GM12873 (cell line): ENCODE results near the gene BAG3.

Experiments used
- TF ChIP-seq, protein P1 (sequence below): IDR thresholded peaks from 2 replicates; pipeline ENCODE4 v1.5.1; 2012; ENCODE audit warnings: low read depth, mild to moderate bottlenecking, moderate library complexity, low read length, control low read depth; ENCODE audit not compliant: insufficient read depth; ENCODE audit errors: missing control alignments

Gene BAG3

DNA sequence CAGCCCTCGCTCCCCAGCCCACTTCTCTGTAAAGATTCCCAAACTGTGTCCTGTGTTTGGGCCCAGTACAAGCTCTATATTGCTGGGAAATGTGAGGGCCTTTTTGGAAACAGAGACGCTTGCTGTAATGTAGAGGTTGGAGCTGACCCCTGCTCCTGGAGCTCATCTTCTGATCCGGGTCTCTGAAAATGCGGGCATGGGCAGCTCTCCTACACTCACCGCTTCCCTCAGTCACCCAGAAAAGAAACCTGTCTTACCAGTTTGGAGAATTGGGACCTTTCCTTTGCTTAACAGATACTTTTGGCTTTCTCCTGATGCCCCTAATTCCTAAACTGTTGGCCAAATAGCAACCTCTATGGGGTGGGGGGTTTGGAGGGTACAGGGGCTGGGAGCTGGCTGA lies 18.2 kb downstream of the BAG3 start:
- TF ChIP-seq, protein P1, sequence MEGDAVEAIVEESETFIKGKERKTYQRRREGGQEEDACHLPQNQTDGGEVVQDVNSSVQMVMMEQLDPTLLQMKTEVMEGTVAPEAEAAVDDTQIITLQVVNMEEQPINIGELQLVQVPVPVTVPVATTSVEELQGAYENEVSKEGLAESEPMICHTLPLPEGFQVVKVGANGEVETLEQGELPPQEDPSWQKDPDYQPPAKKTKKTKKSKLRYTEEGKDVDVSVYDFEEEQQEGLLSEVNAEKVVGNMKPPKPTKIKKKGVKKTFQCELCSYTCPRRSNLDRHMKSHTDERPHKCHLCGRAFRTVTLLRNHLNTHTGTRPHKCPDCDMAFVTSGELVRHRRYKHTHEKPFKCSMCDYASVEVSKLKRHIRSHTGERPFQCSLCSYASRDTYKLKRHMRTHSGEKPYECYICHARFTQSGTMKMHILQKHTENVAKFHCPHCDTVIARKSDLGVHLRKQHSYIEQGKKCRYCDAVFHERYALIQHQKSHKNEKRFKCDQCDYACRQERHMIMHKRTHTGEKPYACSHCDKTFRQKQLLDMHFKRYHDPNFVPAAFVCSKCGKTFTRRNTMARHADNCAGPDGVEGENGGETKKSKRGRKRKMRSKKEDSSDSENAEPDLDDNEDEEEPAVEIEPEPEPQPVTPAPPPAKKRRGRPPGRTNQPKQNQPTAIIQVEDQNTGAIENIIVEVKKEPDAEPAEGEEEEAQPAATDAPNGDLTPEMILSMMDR: no peak

DNA sequence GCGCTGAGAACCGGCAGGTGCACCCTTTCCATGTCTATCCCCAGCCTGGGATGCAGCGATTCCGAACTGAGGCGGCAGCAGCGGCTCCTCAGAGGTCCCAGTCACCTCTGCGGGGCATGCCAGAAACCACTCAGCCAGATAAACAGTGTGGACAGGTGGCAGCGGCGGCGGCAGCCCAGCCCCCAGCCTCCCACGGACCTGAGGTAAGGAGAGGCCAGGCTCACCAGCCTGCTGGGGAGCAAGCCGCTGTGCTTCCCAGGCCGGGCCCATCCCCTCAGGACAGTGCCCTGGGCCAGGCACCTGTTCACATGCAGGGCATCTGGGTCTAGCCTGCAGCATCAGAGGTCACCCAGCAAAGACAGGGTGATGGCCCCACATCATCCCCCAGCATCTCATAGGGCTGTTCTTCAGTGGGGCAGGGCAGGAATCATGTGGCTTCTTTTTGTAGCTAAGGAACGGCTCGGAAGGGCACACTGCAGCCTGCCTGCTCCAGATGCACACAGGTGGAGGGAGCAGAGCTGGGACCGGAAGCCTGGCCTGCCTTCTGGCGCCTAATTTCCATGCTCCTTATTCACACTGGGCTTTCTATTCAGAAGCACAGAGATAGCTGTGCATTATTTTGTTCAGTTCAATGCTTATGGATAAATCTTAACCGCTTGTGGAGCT lies 18.9 kb downstream of the BAG3 start:
- TF ChIP-seq, protein P1: no peak

DNA sequence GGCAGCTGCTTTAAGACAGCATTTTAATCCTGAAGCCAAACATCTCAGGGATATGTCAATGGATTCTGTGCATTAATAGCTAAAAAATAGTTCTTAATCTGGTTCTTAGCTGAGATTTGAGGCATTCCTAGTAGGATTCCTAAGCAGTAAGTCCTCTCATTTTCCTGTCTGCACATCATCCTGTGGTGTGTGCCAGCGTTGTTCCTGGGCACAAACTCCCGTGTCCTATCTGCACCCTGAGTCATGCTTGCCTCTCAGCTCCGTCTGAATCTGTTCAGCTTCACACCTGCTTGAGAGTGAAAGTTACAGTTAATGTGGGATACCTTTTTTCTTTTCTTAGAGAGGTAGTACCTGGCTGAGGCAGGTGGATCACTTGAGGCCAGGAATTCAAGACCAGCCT lies 19.5 kb downstream of the BAG3 start:
- TF ChIP-seq, protein P1: no peak

DNA sequence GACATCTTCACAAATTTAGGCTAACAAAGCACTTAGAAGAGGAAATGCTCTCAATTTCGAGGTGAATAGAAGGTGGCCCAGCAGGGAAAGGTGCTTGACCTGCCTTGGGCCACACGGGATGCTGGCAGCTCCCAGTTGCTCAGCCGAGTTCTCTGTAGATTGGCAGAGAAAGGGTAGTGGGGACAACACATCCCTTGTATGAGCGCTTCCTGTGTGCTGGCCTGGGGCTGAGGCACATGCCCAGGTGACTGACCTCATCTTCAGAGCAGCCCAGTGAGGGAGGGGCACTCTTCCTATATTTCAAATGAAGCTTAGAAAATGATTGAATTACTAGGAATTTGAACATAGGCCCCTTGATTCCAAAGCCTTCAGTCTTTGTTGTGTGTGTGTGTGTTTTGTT lies 20.2 kb downstream of the BAG3 start:
- TF ChIP-seq, protein P1: no peak

DNA sequence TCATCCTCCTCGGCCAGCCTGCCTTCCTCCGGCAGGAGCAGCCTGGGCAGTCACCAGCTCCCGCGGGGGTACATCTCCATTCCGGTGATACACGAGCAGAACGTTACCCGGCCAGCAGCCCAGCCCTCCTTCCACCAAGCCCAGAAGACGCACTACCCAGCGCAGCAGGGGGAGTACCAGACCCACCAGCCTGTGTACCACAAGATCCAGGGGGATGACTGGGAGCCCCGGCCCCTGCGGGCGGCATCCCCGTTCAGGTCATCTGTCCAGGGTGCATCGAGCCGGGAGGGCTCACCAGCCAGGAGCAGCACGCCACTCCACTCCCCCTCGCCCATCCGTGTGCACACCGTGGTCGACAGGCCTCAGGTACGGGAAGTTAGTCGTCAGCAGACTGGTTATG lies 21.1 kb downstream of the BAG3 start:
- TF ChIP-seq, protein P1: no peak

DNA sequence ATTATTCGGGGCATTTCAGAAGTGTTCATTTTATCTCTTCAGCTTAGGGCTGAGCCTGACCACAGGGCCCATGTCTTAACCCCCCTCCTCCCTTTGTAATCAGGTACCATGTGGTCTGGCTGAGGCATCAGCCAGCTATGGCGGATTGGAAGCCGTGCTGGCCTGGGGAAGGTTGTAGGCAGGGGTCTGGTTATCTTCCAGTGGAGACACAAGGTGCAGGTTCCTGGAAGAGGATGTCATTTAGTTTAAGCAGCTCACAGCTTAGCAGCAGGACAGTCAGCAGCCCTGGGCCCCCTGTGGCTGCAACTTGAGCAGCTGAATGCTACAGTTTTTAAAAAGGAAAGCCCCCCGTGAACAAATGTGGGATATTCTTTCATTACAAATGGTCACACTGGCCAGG lies 22.1 kb downstream of the BAG3 start:
- TF ChIP-seq, protein P1: no peak

DNA sequence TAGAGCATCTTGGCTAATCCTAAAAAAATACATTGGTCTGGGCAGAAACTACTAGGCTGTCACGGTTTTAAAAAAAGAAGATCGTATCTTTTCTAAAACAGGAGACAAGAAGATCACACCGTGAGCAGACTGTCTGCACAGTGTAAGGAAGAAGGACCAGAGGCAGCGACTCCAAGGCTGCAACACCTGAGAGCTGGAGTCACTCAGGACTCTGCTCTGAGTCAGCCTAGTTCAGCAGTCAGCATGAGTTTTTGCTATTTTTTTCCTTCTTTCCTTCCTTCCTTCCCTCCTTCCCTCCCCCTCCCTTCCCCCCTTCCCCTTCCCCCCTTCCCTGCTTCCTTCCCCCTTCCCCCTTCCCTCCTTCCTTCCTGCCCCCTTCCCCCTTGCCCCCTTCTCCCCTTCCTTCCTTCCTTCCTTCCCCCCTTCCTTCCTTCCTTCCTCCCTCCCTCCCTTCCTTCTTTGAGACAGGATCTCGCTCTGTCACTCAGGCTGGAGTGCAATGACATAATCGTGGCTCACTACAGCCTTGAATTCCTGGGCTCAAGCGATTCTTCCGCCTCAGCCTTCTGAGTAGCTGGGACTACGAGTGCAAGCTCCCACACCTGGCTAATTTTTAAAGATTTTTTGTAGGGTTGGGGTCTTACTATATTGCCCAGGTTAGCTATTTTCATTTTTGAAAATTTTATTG lies 24.4 kb downstream of the BAG3 start:
- TF ChIP-seq, protein P1: no peak
